ENCODE data around the gene SH3GL2. TPM values are rescaled to one million over a fixed set of nuclear protein-coding genes. Genes with fewer than 3 reads are reported as not detected.
"Not testable (repeated sequence)": the region's sequence is repeated elsewhere in the genome, so short reads cannot be mapped to it uniquely, and the experiment has no call there.

The SH3GL2 gene
- total RNA-seq, 1 experiment from 2014 or later = not detected

GRCh38 chr9:17764306-17764705 lies 185.4 kb downstream of the SH3GL2 start:
- H3K4me1 ChIP-seq (ENCODE audit: control insufficient read depth, insufficient read depth, low read length) = no peaks in the 10 kb centered on the region
- H3K9me3 ChIP-seq (ENCODE audit: control insufficient read depth, insufficient read depth, low read depth, low read length) = no peaks in the 10 kb centered on the region
- CTCF ChIA-PET = no interaction called here
- TF ChIP-seq SIN3A (IDR thresholded peaks at IDR 0.05; ENCODE audit: borderline replicate concordance, insufficient read depth, low read depth, low read length) (no peak), TCF7L2 (IDR thresholded peaks at IDR 0.05; ENCODE audit: low read depth, low read length) (no peak), POLR2AphosphoS5 (IDR thresholded peaks at IDR 0.05; ENCODE audit: low read depth, low read length) (no peak), REST (IDR thresholded peaks at IDR 0.05; ENCODE audit: insufficient read depth in 1 of 2, low read depth in 2 of 2, low read length in 1 of 2) (no peak), CTCF (IDR thresholded peaks at IDR 0.05) (no peak)
- intact Hi-C loops (cut with micrococcal nuclease; ENCODE audit: unreplicated experiment) (no loop called here), in situ Hi-C loops (cut with HindIII; ENCODE audit: low pct_unique_long_range_greater_than_20kb, low sequenced_read_pairs) (no loop called here)
- no peak overlapping the region for H3K4me3 ChIP-seq (ENCODE audit: low read depth in 2 of 2, low read length in 2 of 2)
- POLR2A ChIA-PET = no interaction called here
- no peaks in the 10 kb centered on the region for H3K36me3 ChIP-seq (ENCODE audit: control insufficient read depth, insufficient read depth, low read length)
- no peak overlapping the region for H3K27ac ChIP-seq (ENCODE audit: low read length)
- ATAC-seq (no peak), DNase-seq (ENCODE audit: low read depth, low spot score) (no peak)
- no peaks in the 10 kb centered on the region for H3K27me3 ChIP-seq (ENCODE audit: control insufficient read depth, insufficient read depth, low read length)
- BruUV-seq (replicated peaks) = no TSS peak

DNA sequence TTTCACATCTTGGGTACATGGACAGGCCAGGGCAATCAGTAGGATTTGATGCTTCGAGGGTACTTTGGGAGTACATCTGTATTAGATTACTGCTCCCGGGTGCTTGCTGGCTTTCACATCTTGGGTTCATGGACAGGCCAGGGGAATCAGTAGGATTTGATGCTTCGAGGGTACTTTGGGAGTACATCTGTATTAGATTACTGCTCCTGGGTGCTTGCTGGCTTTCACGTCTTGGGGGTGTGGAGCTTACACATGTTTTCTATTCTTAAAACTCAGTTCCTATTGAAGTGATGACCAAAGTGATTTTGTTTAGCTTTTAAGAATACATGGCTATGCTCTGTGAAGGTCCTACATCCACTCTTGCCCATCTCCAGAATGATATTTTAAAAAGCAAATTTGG lies 186.3 kb downstream of the SH3GL2 start:
- intact Hi-C loops (cut with micrococcal nuclease; ENCODE audit: unreplicated experiment); DNase-seq (ENCODE audit: low read depth, low spot score); POLR2A ChIA-PET; CTCF ChIA-PET; H3K4me1 ChIP-seq (ENCODE audit: control insufficient read depth, insufficient read depth, low read length); ATAC-seq; H3K4me3 ChIP-seq (ENCODE audit: low read depth in 2 of 2, low read length in 2 of 2); H3K9me3 ChIP-seq (ENCODE audit: control insufficient read depth, insufficient read depth, low read depth, low read length); H3K27me3 ChIP-seq (ENCODE audit: control insufficient read depth, insufficient read depth, low read length); BruUV-seq (replicated peaks); H3K27ac ChIP-seq (ENCODE audit: low read length); H3K36me3 ChIP-seq (ENCODE audit: control insufficient read depth, insufficient read depth, low read length); in situ Hi-C loops (cut with HindIII; ENCODE audit: low pct_unique_long_range_greater_than_20kb, low sequenced_read_pairs): not testable (repeated sequence)

- POLR2A ChIA-PET = no interaction called here
- Histone ChIP-seq H3K27me3 (ENCODE audit: control insufficient read depth, insufficient read depth, low read length) (no peaks in the 10 kb centered on the region), H3K9me3 (ENCODE audit: control insufficient read depth, insufficient read depth, low read depth, low read length) (no peaks in the 10 kb centered on the region), H3K36me3 (ENCODE audit: control insufficient read depth, insufficient read depth, low read length) (no peaks in the 10 kb centered on the region), H3K27ac (ENCODE audit: low read length) (no peak overlapping the region), H3K4me3 (ENCODE audit: low read depth in 2 of 2, low read length in 2 of 2) (no peak overlapping the region), H3K4me1 (ENCODE audit: control insufficient read depth, insufficient read depth, low read length) (no peaks in the 10 kb centered on the region)
- DNase-seq (ENCODE audit: low read depth, low spot score) = no peak
- BruUV-seq (replicated peaks) = no TSS peak
- in situ Hi-C loops (cut with HindIII; ENCODE audit: low pct_unique_long_range_greater_than_20kb, low sequenced_read_pairs) (no loop called here), intact Hi-C loops (cut with micrococcal nuclease; ENCODE audit: unreplicated experiment) (no loop called here)
- CTCF ChIA-PET = no interaction called here
- TF ChIP-seq POLR2AphosphoS5 (IDR thresholded peaks at IDR 0.05; ENCODE audit: low read depth, low read length) = no peak
- ATAC-seq = no peak
These were observed 193.4 kb downstream of the SH3GL2 start for GRCh38 chr9:17772223-17772622.

Data from Panc1 (cell line).